Liver (tissue), 3 donors: ENCODE results near the gene ARID4B.

ENCODE experiments used
- EGR1 ChIP-seq, 2 donors: IDR thresholded peaks; 2 replicates each; pipeline ENCODE4 v1.6.1; 2016 to 2018; ENCODE audit warnings: antibody characterized with exemption in 2 of 2, low read depth in 2 of 2
- GABPA ChIP-seq, 2 donors: IDR thresholded peaks in 1 of 2; conservative IDR thresholded peaks in 1 of 2; 2 replicates each; pipeline ENCODE4 v1.6.1; 2016; ENCODE audit warnings: antibody characterized with exemption in 2 of 2, mild to moderate bottlenecking in 1 of 2, moderate library complexity in 1 of 2
- JUND ChIP-seq, 2 donors: IDR thresholded peaks; 2 replicates each; pipeline ENCODE4 v1.6.1; 2016; ENCODE audit warnings: antibody characterized with exemption in 2 of 2
- NR2F2 ChIP-seq: IDR thresholded peaks from 2 replicates; pipeline ENCODE4 v1.6.1; 2016; ENCODE audit warnings: antibody characterized with exemption
- RAD21 ChIP-seq, 2 donors: IDR thresholded peaks; 2 replicates each; pipeline ENCODE4 v1.6.1; 2016; ENCODE audit warnings: antibody characterized with exemption in 2 of 2, mild to moderate bottlenecking in 2 of 2
- RXRA ChIP-seq, 2 donors: IDR thresholded peaks; 2 replicates each; pipeline ENCODE4 v1.6.1; 2017 to 2018; ENCODE audit warnings: antibody characterized with exemption in 2 of 2, mild to moderate bottlenecking in 1 of 2
- SP1 ChIP-seq: IDR thresholded peaks from 2 replicates; pipeline ENCODE4 v1.6.1; 2018; ENCODE audit warnings: antibody characterized with exemption, mild to moderate bottlenecking
- TAF1 ChIP-seq: conservative IDR thresholded peaks from 2 replicates; pipeline ENCODE4 v1.6.1; 2016; ENCODE audit warnings: antibody characterized with exemption, mild to moderate bottlenecking
- YY1 ChIP-seq: IDR thresholded peaks from 2 replicates; pipeline ENCODE4 v1.6.1; 2016; ENCODE audit warnings: antibody characterized with exemption, mild to moderate bottlenecking
- TF ChIP-seq, protein P1 (sequence below): fragments of 150-350 bp; IDR thresholded peaks from 2 replicates; pipeline ENCODE4 v1.5.1; 2017; ENCODE audit warnings: improper control_type of control experiment, low read depth, low read length; ENCODE audit not compliant: missing input control
- TF ChIP-seq, protein P2 (sequence below): IDR thresholded peaks from 2 replicates; pipeline ENCODE4 v1.6.1; 2016; ENCODE audit warnings: antibody characterized with exemption
- TF ChIP-seq, protein P3 (sequence below): IDR thresholded peaks from 2 replicates; pipeline ENCODE4 v1.6.1; 2016; ENCODE audit warnings: antibody characterized with exemption, mild to moderate bottlenecking
- TF ChIP-seq, protein P4 (sequence below): IDR thresholded peaks from 2 replicates; pipeline ENCODE4 v1.6.1; 2016; ENCODE audit warnings: antibody characterized with exemption
- TF ChIP-seq, protein P5 (sequence below): IDR thresholded peaks from 2 replicates; pipeline ENCODE4 v1.6.1; 2016; ENCODE audit warnings: antibody characterized with exemption
- donor health status: healthy.
- donor health status: healthy.

DNA sequence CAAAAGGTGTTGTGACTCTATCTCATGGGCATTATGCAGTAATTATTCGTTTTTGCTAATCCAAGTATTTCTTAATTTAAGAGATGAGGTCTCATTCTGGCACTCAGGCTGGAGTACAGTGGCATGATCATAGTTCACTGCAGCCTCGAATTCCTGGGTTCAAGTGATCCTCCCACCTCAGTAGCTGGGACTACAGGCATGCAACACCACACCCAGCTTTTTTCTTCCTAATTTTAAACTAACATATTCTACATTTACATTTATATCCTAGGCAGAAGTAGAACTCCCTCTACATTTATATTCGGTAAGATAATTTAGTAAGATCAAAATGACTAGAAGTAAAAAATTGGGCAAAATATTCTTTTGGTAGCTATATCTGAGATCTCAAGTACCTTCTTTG, 116.5 kb downstream of the ARID4B start:
- TF ChIP-seq, protein P1, sequence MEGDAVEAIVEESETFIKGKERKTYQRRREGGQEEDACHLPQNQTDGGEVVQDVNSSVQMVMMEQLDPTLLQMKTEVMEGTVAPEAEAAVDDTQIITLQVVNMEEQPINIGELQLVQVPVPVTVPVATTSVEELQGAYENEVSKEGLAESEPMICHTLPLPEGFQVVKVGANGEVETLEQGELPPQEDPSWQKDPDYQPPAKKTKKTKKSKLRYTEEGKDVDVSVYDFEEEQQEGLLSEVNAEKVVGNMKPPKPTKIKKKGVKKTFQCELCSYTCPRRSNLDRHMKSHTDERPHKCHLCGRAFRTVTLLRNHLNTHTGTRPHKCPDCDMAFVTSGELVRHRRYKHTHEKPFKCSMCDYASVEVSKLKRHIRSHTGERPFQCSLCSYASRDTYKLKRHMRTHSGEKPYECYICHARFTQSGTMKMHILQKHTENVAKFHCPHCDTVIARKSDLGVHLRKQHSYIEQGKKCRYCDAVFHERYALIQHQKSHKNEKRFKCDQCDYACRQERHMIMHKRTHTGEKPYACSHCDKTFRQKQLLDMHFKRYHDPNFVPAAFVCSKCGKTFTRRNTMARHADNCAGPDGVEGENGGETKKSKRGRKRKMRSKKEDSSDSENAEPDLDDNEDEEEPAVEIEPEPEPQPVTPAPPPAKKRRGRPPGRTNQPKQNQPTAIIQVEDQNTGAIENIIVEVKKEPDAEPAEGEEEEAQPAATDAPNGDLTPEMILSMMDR: no peak
- no peak for TF ChIP-seq NR2F2
- TF ChIP-seq, protein P2, sequence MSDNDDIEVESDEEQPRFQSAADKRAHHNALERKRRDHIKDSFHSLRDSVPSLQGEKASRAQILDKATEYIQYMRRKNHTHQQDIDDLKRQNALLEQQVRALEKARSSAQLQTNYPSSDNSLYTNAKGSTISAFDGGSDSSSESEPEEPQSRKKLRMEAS: no peak
- TF ChIP-seq, protein P3, sequence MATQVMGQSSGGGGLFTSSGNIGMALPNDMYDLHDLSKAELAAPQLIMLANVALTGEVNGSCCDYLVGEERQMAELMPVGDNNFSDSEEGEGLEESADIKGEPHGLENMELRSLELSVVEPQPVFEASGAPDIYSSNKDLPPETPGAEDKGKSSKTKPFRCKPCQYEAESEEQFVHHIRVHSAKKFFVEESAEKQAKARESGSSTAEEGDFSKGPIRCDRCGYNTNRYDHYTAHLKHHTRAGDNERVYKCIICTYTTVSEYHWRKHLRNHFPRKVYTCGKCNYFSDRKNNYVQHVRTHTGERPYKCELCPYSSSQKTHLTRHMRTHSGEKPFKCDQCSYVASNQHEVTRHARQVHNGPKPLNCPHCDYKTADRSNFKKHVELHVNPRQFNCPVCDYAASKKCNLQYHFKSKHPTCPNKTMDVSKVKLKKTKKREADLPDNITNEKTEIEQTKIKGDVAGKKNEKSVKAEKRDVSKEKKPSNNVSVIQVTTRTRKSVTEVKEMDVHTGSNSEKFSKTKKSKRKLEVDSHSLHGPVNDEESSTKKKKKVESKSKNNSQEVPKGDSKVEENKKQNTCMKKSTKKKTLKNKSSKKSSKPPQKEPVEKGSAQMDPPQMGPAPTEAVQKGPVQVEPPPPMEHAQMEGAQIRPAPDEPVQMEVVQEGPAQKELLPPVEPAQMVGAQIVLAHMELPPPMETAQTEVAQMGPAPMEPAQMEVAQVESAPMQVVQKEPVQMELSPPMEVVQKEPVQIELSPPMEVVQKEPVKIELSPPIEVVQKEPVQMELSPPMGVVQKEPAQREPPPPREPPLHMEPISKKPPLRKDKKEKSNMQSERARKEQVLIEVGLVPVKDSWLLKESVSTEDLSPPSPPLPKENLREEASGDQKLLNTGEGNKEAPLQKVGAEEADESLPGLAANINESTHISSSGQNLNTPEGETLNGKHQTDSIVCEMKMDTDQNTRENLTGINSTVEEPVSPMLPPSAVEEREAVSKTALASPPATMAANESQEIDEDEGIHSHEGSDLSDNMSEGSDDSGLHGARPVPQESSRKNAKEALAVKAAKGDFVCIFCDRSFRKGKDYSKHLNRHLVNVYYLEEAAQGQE: no peak
- TF ChIP-seq RAD21 (IDR thresholded peaks at IDR 0.05): no peak
- no peak for TF ChIP-seq YY1
- TF ChIP-seq, protein P4, sequence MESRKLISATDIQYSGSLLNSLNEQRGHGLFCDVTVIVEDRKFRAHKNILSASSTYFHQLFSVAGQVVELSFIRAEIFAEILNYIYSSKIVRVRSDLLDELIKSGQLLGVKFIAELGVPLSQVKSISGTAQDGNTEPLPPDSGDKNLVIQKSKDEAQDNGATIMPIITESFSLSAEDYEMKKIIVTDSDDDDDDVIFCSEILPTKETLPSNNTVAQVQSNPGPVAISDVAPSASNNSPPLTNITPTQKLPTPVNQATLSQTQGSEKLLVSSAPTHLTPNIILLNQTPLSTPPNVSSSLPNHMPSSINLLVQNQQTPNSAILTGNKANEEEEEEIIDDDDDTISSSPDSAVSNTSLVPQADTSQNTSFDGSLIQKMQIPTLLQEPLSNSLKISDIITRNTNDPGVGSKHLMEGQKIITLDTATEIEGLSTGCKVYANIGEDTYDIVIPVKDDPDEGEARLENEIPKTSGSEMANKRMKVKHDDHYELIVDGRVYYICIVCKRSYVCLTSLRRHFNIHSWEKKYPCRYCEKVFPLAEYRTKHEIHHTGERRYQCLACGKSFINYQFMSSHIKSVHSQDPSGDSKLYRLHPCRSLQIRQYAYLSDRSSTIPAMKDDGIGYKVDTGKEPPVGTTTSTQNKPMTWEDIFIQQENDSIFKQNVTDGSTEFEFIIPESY: no peak
- TF ChIP-seq, protein P5, sequence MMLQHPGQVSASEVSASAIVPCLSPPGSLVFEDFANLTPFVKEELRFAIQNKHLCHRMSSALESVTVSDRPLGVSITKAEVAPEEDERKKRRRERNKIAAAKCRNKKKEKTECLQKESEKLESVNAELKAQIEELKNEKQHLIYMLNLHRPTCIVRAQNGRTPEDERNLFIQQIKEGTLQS: no peak
- TF ChIP-seq EGR1 (IDR thresholded peaks at IDR 0.05; ENCODE audit: low read depth in 2 of 2): no peak
- TF ChIP-seq SP1: no peak
- no peak for TF ChIP-seq JUND (IDR thresholded peaks at IDR 0.05)
- TF ChIP-seq GABPA (IDR thresholded peaks at IDR 0.05 in 1 of 2, conservative IDR thresholded peaks at IDR 0.05 in 1 of 2): no peak
- TF ChIP-seq TAF1: no peak
- TF ChIP-seq RXRA (IDR thresholded peaks at IDR 0.05): no peak
